Neural cell (in vitro differentiated cells): ENCODE measurements around the gene ROR1.

Experiments used
- EZH2 ChIP-seq: fragments of 200-600, 300-800 bp; shearing (Covaris generic), sonication (generic); IDR thresholded peaks from 2 replicates; pipeline ENCODE4 v1.6.1; 2014; ENCODE audit warnings: antibody characterized with exemption, low read length, borderline replicate concordance, mild to moderate bottlenecking; ENCODE audit not compliant: insufficient read depth, poor library complexity, severe bottlenecking
- TF ChIP-seq, protein P1 (sequence below): fragments of 450-650 bp; IDR thresholded peaks from 2 replicates; pipeline ENCODE4 v1.5.1; 2014; ENCODE audit warnings: antibody characterized with exemption, mild to moderate bottlenecking, moderate library complexity; ENCODE audit not compliant: poor library complexity, severe bottlenecking

DNA sequence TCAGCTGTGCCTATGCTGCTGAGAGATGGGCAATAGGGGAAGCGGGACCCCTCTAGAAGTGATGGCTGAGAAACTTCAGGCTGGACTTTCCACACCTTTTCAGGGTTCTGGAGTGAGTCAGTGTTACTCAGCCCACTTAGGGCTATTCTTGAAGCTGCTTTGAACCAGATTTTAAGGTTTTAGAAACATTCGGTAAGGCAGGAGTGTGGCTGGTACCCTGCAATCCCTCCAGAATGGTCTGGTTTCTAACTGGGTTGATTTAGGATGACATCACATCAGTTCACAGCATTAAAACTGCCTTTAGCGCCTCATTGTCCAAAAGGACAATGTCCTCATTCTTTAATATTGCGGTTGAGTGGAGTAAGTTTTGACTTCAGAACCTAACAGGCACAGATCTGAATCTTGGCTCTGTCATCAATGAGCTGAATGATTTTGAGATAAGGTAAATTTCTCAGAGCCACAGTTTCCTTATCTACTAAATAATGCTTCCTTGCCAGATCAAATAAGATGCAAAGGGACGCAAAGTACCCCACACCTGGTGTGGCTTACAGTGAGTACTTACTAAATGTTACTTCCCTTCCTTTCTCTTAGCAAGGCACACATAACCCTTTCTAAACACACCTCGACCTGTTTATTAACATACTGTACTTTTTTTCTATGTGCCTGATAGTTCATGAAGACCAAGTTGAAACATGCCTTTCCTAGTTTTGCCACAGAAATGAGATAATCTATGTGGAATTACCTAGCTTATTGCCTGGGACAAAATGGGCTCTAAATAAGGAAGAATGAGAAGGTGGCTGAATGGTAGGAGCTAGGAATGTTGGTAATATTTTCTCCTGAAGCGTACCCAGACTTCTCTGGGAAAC lies 209.8 kb downstream of the ROR1 start:
- TF ChIP-seq EZH2: no peak
- TF ChIP-seq, protein P1, sequence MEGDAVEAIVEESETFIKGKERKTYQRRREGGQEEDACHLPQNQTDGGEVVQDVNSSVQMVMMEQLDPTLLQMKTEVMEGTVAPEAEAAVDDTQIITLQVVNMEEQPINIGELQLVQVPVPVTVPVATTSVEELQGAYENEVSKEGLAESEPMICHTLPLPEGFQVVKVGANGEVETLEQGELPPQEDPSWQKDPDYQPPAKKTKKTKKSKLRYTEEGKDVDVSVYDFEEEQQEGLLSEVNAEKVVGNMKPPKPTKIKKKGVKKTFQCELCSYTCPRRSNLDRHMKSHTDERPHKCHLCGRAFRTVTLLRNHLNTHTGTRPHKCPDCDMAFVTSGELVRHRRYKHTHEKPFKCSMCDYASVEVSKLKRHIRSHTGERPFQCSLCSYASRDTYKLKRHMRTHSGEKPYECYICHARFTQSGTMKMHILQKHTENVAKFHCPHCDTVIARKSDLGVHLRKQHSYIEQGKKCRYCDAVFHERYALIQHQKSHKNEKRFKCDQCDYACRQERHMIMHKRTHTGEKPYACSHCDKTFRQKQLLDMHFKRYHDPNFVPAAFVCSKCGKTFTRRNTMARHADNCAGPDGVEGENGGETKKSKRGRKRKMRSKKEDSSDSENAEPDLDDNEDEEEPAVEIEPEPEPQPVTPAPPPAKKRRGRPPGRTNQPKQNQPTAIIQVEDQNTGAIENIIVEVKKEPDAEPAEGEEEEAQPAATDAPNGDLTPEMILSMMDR: no peak
